Natural killer cell (primary cell): ENCODE measurements around the gene HORMAD2. TPM values are rescaled to one million over a fixed set of nuclear protein-coding genes. Genes with fewer than 3 reads are reported as not detected.

Experiments
- ATAC-seq, 3 donors: fragments of 150-1000 bp in 2 of 3; fragments of 200-7000 bp in 1 of 3; cut with Tn5 transposase; 1 replicate in 1 of 3; 2 replicates in 2 of 3; pipeline ENCODE4 v1.10.0; 2021; ENCODE audit warnings: mild to moderate bottlenecking in 2 of 3, moderate library complexity in 2 of 3
- DNase-seq, 2 donors: peaks; one replicate each; pipeline versions ENCODE4 v3.0.0 to v3.0.0-alpha.2; 2013 to 2021; ENCODE audit warnings: mixed read lengths in 1 of 2
- H3K27ac ChIP-seq: one replicate; pipeline ENCODE4 v1.5.1; 2013; ENCODE audit warnings: mild to moderate bottlenecking, low read length
- H3K27me3 ChIP-seq: one replicate; pipeline ENCODE4 v1.6.1; 2013; ENCODE audit warnings: low read length; ENCODE audit not compliant: control insufficient read depth, insufficient read depth
- H3K36me3 ChIP-seq: one replicate; pipeline ENCODE4 v1.6.1; 2013; ENCODE audit warnings: low read length; ENCODE audit not compliant: control insufficient read depth, insufficient read depth
- H3K4me1 ChIP-seq: one replicate; pipeline ENCODE4 v1.6.1; 2013; ENCODE audit warnings: low read length; ENCODE audit not compliant: control insufficient read depth, insufficient read depth
- H3K4me3 ChIP-seq: one replicate; pipeline ENCODE4 v1.5.1; 2013; ENCODE audit warnings: low read length
- H3K9me3 ChIP-seq: one replicate; pipeline ENCODE4 v1.6.1; 2013; ENCODE audit warnings: low read length; ENCODE audit not compliant: control insufficient read depth, insufficient read depth
- H3K27ac Mint-ChIP-seq, 2 donors: one replicate each; pipeline ENCODE4 v1.8.0; 2022; ENCODE audit warnings: mild to moderate bottlenecking in 2 of 2, mixed read lengths in 2 of 2, moderate library complexity in 1 of 2
- H3K27me3 Mint-ChIP-seq, 2 donors: one replicate each; pipeline ENCODE4 v1.8.0; 2022; ENCODE audit warnings: low read depth in 2 of 2, mixed read lengths in 2 of 2
- H3K36me3 Mint-ChIP-seq: one replicate; pipeline ENCODE4 v1.8.0; 2022; ENCODE audit warnings: mixed read lengths
- H3K4me1 Mint-ChIP-seq, 2 donors: one replicate each; pipeline ENCODE4 v1.8.0; 2022; ENCODE audit warnings: mixed read lengths in 2 of 2
- H3K4me3 Mint-ChIP-seq: one replicate; pipeline ENCODE4 v1.8.0; 2022; ENCODE audit warnings: mild to moderate bottlenecking, moderate library complexity, mixed read lengths
- H3K9me3 Mint-ChIP-seq, 2 donors: one replicate each; pipeline ENCODE4 v1.8.0; 2022; ENCODE audit warnings: mixed read lengths in 2 of 2
- WGBS: methylation state at CpG from one replicate; pipeline ENCODE4 v1.1.7; 2013; ENCODE audit warnings: missing lambda C conversion rate; ENCODE audit not compliant: insufficient coverage; 5-methylcytosine and 5-hydroxymethylcytosine counted together
- intact Hi-C: fragments of 100-400 bp; cut with micrococcal nuclease; formaldehyde crosslinking; loops from one replicate; pipeline ENCODE4 v1.14.2; 2022
- total RNA-seq, 4 donors: library from RNA; stranded (reverse); fragments of 120-200 nt in 1 of 4; gene quantifications; one replicate each; pipeline versions ENCODE4 v1.2.3 to v1.2.4, GENCODE V29; 2013 to 2022
- TF ChIP-seq, protein P1 (sequence below): fragments of 200-600 bp; IDR thresholded peaks from one replicate; pipeline ENCODE4 v1.8.0; 2022; ENCODE audit warnings: antibody characterized with exemption

HORMAD2 gene
- total RNA-seq, 3 donors from 2014 or later (not counting 1 experiment from before 2014, with no cell fraction given), result not detected

GRCh38 chr22:30043161-30043560 lies 37.1 kb upstream of the HORMAD2 start:
- no peaks in the 10 kb centered on the region for H3K9me3 ChIP-seq
- TF ChIP-seq, protein P1, sequence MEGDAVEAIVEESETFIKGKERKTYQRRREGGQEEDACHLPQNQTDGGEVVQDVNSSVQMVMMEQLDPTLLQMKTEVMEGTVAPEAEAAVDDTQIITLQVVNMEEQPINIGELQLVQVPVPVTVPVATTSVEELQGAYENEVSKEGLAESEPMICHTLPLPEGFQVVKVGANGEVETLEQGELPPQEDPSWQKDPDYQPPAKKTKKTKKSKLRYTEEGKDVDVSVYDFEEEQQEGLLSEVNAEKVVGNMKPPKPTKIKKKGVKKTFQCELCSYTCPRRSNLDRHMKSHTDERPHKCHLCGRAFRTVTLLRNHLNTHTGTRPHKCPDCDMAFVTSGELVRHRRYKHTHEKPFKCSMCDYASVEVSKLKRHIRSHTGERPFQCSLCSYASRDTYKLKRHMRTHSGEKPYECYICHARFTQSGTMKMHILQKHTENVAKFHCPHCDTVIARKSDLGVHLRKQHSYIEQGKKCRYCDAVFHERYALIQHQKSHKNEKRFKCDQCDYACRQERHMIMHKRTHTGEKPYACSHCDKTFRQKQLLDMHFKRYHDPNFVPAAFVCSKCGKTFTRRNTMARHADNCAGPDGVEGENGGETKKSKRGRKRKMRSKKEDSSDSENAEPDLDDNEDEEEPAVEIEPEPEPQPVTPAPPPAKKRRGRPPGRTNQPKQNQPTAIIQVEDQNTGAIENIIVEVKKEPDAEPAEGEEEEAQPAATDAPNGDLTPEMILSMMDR, result no peak
- Mint-ChIP-seq H3K27ac (no peak overlapping the region), H3K9me3 (no peaks in the 10 kb centered on the region), H3K27me3 (peaks cover 0 to 3% of the 10 kb centered on the region in 2 donors), H3K36me3 (no peaks in the 10 kb centered on the region), H3K4me1 (peaks cover 4 to 11% of the 10 kb centered on the region in 2 donors), H3K4me3 (no peak overlapping the region)
- WGBS, result 57% methylated on average over 4 of the region's 4 CpGs
- H3K27ac ChIP-seq, result no peak overlapping the region
- no peak overlapping the region for H3K4me3 ChIP-seq
- ATAC-seq (no peak), DNase-seq (no peak)
- peaks cover 6% of the 10 kb centered on the region for H3K4me1 ChIP-seq
- H3K36me3 ChIP-seq, result no peaks in the 10 kb centered on the region
- intact Hi-C loops, result no loop called here
- H3K27me3 ChIP-seq, result no peaks in the 10 kb centered on the region

DNA sequence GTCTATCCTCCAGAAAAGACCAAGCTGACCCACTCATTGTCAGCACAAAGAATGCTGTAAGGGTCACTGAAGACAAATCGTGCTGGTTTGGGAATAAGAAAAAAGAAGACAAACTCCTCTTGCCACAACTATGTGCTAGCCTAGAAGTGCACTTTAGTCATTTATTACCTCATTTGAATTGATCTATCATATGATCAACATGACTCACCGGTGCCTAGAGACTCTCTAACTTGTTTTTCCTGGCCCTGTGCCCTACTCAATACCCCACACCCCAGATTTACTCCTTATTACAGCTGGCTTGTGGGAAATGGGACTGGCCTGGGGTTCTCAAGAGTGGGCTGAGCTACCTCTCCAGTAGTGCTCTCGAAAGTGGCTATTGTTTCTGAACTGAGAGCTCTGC lies 35.9 kb upstream of the HORMAD2 start:
- H3K4me1 Mint-ChIP-seq, result peaks cover 4 to 11% of the 10 kb centered on the region in 2 donors
- TF ChIP-seq, protein P1, result no peak
- H3K27me3 Mint-ChIP-seq, result peaks cover 0 to 3% of the 10 kb centered on the region in 2 donors
- H3K9me3 ChIP-seq, result no peaks in the 10 kb centered on the region
- intact Hi-C loops, result no loop called here
- no peaks in the 10 kb centered on the region for H3K36me3 ChIP-seq
- no peak overlapping the region for H3K4me3 ChIP-seq
- ATAC-seq (no peak), DNase-seq (no peak)
- H3K27me3 ChIP-seq, result no peaks in the 10 kb centered on the region
- H3K9me3 Mint-ChIP-seq, result no peaks in the 10 kb centered on the region
- H3K27ac Mint-ChIP-seq, result no peak overlapping the region
- H3K4me3 Mint-ChIP-seq, result no peak overlapping the region
- 88% methylated on average over 3 of the region's 3 CpGs for WGBS
- no peaks in the 10 kb centered on the region for H3K36me3 Mint-ChIP-seq
- peaks cover 6% of the 10 kb centered on the region for H3K4me1 ChIP-seq
- H3K27ac ChIP-seq, result no peak overlapping the region

GRCh38 chr22:30044881-30045493 lies 35.3 kb upstream of the HORMAD2 start:
- no peaks in the 10 kb centered on the region for H3K9me3 ChIP-seq
- no peak for DNase-seq
- H3K9me3 Mint-ChIP-seq, result no peaks in the 10 kb centered on the region
- TF ChIP-seq, protein P1, result no peak
- intact Hi-C loops, result no loop called here
- no peaks in the 10 kb centered on the region for H3K36me3 Mint-ChIP-seq
- H3K27ac Mint-ChIP-seq, result no peak overlapping the region
- H3K4me1 Mint-ChIP-seq, result peaks cover 4 to 11% of the 10 kb centered on the region in 2 donors
- WGBS, result 93% methylated on average over 3 of the region's 4 CpGs
- H3K36me3 ChIP-seq, result no peaks in the 10 kb centered on the region
- no peak overlapping the region for H3K4me3 Mint-ChIP-seq
- no peak for ATAC-seq
- peaks cover 0 to 3% of the 10 kb centered on the region in 2 donors for H3K27me3 Mint-ChIP-seq
- no peak overlapping the region for H3K4me3 ChIP-seq
- no peaks in the 10 kb centered on the region for H3K27me3 ChIP-seq
- H3K27ac ChIP-seq, result no peak overlapping the region
- peaks cover 6% of the 10 kb centered on the region for H3K4me1 ChIP-seq

GRCh38 chr22:30045494-30045887 lies 34.8 kb upstream of the HORMAD2 start:
- no peak overlapping the region for H3K27ac Mint-ChIP-seq
- Histone ChIP-seq H3K4me1 (peaks cover 6% of the 10 kb centered on the region), H3K27ac (no peak overlapping the region), H3K27me3 (no peaks in the 10 kb centered on the region), H3K9me3 (no peaks in the 10 kb centered on the region), H3K4me3 (no peak overlapping the region), H3K36me3 (no peaks in the 10 kb centered on the region)
- 81% methylated on average over 3 of the region's 4 CpGs for WGBS
- H3K4me1 Mint-ChIP-seq, result peaks cover 4 to 11% of the 10 kb centered on the region in 2 donors
- H3K36me3 Mint-ChIP-seq, result no peaks in the 10 kb centered on the region
- H3K27me3 Mint-ChIP-seq, result peaks cover 0 to 3% of the 10 kb centered on the region in 2 donors
- no peak overlapping the region for H3K4me3 Mint-ChIP-seq
- no peaks in the 10 kb centered on the region for H3K9me3 Mint-ChIP-seq
- TF ChIP-seq, protein P1, result no peak
- intact Hi-C loops, result no loop called here
- ATAC-seq (no peak), DNase-seq (no peak)
